GM18951 (cell line): Measurements from ENCODE around the gene PLXNA2.

Experiments used
- POLR2A ChIP-seq: IDR thresholded peaks from 4 replicates; pipeline ENCODE4 v1.6.1; 2011; ENCODE audit warnings: mild to moderate bottlenecking; ENCODE audit not compliant: insufficient read length, insufficient read depth; ENCODE audit errors: extremely low read depth
- in situ Hi-C: fragments of 300-500 bp; cut with MboI; formaldehyde crosslinking; loops from one replicate; pipeline ENCODE4 v1.12.0; 2022; ENCODE audit warnings: low sequenced_read_pairs, mixed read lengths, inconsistent platforms; ENCODE audit not compliant: unreplicated experiment

The PLXNA2 gene

DNA sequence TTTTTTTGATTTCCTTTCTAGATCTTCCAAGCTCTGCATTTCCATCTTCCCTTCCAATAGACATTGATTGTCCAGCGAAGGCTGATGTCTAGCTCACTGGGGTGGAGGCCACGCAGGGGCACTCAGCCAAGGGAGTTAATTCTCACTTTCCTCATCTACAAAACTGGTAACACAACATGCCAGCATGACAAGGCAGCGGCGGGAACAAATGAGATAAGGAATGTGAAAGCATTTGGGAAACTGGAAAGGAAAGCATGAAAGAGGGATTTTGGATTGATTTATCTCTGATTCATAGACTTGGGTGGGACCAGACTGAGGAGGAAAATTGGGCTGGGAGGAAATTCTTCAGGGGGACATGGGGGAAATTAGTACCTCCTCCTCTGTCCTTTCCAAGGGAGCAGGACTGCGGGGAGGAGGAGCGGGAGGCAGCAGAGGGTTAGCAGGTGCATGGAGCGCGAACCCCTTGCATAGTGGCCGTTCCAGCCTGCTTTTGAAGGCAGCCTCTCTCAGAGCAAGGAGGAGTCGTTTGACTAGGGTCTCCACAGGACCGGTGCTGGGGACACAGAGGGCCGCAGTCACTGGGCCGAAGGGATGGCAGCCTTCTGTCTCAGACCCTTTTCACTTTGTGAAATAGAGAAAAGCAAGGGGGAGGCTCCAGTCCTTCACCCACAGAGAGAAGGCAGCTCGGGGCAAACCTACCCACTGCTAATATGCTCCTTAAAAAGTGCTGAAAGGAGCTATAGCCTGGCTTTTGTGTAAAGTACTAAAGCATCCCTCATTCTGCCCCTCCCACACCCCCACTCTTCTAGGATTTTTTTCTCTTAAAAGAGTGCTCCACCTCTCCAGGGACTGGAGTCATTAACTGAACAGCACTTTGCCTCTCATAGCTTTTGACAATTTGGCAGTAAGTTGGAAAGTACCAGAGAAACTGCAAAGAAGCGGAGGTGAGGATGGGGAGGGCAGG, 89.2 kb downstream of the PLXNA2 start:
- in situ Hi-C loops = no loop called here
- TF ChIP-seq POLR2A = no peak

DNA sequence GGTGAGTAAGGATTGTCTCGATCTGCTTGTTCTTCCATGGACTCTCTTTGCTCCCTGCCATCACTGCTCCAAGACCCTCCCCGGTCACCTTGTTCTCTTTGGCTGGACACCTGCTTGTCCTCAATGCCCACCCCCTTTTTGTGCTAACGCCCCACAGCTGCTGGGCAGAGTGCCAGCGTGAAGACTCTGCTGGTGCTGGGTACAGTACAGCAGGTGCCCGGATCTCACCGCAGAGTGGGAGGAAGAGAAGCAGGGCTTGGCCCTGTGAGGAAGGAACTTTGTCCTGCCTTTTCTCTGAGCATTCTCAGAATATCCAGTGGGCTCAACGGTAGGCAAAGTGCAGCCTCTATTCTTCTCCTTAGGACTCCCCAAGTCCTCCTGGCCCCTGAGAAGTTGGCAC, 90.1 kb downstream of the PLXNA2 start:
- in situ Hi-C loops = no loop called here
- TF ChIP-seq POLR2A = no peak

GRCh38 chr1:208153386-208153785, 90.8 kb downstream of the PLXNA2 start:
- in situ Hi-C loops = no loop called here
- no peak for TF ChIP-seq POLR2A

DNA sequence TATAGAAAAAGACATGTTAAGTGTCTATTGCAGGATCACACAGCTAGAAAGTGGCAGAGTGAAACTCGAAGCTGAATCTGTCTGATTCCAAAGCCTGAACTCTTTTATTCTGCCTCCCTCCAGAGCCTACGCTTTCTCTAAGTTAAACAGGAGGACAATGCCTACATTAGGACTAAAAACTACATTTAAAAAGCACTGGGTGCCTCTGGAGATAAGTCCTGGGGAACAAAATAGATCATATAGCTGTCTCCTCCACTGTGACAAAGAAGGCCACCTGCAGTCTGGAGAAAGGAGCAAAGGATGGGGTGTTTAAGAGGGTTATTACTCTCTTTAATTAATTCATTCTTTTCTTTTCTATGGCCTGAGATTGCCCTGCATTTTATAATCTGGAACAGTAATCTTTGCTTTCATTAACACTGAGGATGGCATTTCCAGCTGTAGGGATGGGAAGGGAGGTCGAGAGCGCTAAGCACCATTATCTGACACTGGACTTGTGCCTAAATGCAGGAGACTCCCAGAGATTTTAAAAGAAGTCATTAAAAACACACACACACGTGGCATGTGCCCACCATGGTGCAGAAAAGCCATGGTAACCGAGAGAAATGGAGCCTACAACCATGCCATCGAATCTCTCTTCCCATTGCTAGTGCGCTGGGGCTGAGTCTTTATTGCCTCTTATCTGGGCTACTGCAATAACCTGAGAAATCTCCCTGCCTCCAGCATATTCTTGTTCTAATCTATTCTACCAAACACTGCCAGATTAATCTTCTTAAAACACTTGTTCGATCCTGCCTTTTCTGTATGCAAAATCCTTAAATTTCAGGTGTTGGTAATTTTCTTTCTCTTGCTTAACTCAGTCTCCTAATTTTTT, 92.2 kb downstream of the PLXNA2 start:
- in situ Hi-C loops = no loop called here
- no peak for TF ChIP-seq POLR2A

DNA sequence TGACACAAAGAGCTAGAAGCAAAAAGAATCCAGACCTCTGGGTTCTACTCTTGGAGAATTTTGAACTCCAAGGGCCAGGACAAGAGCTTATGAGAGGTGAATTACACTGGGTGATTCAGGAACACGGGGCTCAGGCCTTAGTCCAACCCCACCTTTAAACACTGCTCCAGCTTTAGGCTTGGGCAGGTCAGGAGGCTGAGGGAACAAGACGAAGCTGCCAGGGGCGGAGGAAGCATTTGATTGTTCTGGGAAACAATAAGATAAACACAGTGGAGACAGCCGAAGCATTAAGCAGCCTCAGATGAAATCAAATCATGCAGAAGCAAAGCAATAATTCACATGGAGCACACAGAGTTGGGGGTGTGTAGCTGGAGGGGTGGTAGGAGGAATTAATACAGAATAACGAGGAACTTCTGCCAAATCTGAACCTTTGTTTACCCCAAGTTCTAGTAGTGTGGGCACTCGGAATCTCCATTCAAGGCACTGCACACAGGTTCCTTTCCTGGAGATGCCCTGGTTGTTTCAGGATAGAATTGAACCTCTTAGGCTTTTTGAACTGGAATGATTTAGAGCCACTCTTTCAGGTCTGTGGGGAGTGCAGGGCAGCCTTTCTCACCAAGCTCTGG, 93.2 kb downstream of the PLXNA2 start:
- in situ Hi-C loops = no loop called here
- no peak for TF ChIP-seq POLR2A

DNA sequence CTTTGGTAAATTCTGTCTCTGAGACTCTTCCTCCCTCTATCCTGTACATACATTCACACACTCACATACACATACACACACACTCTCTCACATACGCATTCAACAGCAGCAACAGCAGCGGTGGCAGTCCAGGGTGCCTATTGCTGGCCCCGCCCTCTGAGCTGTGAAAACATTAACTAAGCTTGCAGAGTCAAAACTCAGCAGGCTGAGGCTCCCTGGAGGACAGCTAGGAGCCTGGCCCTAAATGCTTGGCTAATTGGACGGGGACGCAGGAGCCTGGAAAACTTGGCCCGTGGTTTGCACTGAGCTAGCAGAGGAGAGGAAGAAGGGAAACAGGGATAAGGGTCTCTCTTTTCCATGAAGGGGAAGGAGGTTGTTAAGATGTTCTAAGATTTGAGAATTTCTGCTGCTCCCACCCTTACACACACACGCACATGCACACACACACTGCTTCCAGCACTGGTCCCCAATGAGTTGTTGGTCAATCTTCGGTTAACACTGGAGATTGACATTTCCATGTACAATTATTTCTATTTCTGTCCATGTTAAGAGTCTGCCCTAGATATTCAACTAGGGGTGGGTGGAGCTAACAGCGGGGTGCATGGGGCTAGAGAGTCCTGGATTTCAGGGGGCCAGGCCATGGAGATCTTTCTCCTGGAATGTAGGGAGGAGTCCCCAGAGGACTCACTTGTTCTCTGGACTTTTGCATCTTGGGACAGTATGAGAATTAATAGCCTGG, 94.2 kb downstream of the PLXNA2 start:
- TF ChIP-seq POLR2A = no peak
- in situ Hi-C loops = no loop called here

DNA sequence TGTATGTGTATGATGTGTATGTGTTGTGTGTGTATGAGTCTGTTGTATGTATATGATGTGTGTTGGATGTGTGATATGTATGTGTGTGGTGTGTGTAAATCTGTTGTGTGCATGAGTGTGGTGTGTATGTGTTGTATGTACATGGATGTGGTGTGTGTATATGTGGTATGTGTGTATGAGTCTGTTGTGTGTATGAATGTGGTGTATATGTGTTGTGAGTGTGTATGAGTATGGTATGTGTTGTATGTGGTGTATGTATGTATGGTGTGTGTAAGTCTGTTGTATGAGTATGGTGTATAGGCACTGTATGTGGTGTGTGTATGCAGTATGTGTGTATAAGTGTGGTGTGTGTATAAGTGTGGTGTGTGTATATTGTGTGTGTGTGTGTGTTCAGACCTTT, 95.0 kb downstream of the PLXNA2 start:
- in situ Hi-C loops = no loop called here

DNA sequence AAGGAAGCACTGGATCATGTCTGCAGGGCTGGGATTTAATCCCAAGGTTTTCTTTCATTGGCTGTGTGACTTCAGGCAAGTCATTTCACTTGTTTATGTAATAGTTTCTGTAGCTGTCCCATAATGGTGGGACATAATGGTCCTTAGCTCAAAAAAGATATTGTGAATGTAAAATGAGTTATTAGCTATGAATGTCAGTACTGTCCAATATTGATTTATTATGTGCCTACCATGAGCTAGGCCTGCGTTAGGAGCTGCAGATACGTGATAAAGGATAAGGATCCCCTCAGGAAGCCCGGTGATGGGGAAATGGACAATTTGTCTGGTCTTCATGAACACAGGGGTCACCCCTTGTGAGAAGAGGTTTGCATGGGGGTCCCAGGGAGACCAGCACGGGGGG, 95.8 kb downstream of the PLXNA2 start:
- TF ChIP-seq POLR2A = no peak
- in situ Hi-C loops = no loop called here

More for the DNA sequence above, 95.0 kb downstream of the PLXNA2 start:
- TF ChIP-seq POLR2A = no peak

DNA sequence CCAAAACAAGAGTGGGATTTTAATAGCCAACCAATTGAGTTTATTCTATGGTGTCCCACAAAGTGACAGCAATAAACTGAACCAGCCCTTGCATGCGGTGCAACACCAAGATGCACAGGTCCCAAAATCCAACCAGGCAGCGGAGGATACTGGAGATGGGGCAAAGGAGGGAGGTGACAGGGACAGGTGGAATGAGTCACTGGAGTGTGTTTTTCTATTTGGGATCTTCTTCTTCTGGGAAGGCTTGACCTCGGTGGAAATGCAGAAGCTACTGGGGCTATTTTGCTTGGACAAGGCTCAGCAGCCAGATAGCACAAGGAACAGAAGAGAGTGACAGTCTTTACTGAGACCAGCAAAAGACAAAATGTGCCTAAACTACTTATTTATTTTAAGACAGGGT, 97.5 kb downstream of the PLXNA2 start:
- in situ Hi-C loops = no loop called here
- TF ChIP-seq POLR2A = no peak

GRCh38 chr1:208145167-208145566, 99.0 kb downstream of the PLXNA2 start:
- in situ Hi-C loops = no loop called here

DNA sequence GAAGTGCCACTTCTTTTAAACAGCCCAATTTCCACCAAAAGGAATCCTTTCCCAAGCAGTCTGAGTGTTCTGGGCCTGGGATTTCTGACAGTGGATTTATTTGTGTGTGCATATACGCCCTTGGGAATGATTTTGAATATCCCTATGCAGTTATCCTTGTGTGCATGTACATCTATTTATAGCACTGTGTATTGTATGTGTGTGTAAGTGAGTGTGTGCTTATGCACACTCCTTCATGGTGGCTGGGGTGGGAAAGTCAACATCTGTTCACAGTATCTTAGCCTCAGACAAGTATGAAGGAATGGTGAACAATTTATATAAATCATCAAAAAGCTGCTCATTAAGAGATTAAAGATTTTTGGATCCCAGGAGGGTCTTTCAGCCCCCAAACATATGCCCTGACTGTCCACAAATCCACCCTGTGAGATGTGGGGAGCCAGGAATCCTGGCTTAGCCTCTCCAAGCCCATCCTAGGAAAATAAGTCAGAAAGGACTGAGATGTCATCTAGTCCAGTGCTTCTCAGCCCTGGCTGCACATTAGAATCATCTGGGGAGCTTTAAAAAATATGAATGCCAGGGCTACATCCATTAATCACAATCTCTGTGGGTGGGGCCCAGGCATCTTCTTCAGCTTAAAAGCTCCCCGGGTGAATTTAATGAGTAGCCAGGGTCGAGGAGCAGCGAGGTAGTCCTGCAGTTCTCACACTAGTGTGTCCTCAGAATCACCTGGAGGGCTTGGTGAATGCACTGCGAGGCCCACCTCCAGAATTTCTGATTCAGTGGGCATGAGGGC, 101.4 kb downstream of the PLXNA2 start:
- TF ChIP-seq POLR2A = no peak
- in situ Hi-C loops = no loop called here

More at GRCh38 chr1:208145167-208145566, 99.0 kb downstream of the PLXNA2 start:
- TF ChIP-seq POLR2A = no peak
